Gastroesophageal sphincter (tissue), 3 donors: ENCODE results near the gene PLAC8.

Experiments used
- EP300 ChIP-seq: sonication (generic); formaldehyde crosslinking; IDR thresholded peaks from one replicate; pipeline ENCODE4 v1.6.1; 2017; ENCODE audit warnings: antibody characterized with exemption, mild to moderate bottlenecking
- POLR2AphosphoS5 ChIP-seq: sonication (generic); formaldehyde crosslinking; IDR thresholded peaks from one replicate; pipeline ENCODE4 v1.6.1; 2017; ENCODE audit warnings: antibody characterized with exemption
- TF ChIP-seq, protein P1 (sequence below), 4 experiments: fragments of 200-600 bp in 2 of 4; fragments of 450-650 bp in 2 of 4; sonication (generic) in 1 of 4; IDR thresholded peaks; one replicate each; pipeline ENCODE4 v1.5.1; 2017 to 2019; ENCODE audit warnings: antibody characterized with exemption in 4 of 4, mild to moderate bottlenecking in 2 of 4, moderate library complexity in 2 of 4

- TF ChIP-seq, protein P1, sequence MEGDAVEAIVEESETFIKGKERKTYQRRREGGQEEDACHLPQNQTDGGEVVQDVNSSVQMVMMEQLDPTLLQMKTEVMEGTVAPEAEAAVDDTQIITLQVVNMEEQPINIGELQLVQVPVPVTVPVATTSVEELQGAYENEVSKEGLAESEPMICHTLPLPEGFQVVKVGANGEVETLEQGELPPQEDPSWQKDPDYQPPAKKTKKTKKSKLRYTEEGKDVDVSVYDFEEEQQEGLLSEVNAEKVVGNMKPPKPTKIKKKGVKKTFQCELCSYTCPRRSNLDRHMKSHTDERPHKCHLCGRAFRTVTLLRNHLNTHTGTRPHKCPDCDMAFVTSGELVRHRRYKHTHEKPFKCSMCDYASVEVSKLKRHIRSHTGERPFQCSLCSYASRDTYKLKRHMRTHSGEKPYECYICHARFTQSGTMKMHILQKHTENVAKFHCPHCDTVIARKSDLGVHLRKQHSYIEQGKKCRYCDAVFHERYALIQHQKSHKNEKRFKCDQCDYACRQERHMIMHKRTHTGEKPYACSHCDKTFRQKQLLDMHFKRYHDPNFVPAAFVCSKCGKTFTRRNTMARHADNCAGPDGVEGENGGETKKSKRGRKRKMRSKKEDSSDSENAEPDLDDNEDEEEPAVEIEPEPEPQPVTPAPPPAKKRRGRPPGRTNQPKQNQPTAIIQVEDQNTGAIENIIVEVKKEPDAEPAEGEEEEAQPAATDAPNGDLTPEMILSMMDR (IDR thresholded peaks at IDR 0.05), result no peak
- no peak for TF ChIP-seq POLR2AphosphoS5
- TF ChIP-seq EP300, result no peak
Measured at GRCh38 chr4:83104991-83105390, 9.5 kb downstream of the PLAC8 start.
